ENCODE measurements around the gene FAM234B. TPM values are rescaled to one million over a fixed set of nuclear protein-coding genes. Genes with fewer than 3 reads are reported as not detected.

FAM234B gene
- total and polyA plus RNA-seq, 11 donors: 1.2 to 3.5 (median 2.5) TPM

DNA sequence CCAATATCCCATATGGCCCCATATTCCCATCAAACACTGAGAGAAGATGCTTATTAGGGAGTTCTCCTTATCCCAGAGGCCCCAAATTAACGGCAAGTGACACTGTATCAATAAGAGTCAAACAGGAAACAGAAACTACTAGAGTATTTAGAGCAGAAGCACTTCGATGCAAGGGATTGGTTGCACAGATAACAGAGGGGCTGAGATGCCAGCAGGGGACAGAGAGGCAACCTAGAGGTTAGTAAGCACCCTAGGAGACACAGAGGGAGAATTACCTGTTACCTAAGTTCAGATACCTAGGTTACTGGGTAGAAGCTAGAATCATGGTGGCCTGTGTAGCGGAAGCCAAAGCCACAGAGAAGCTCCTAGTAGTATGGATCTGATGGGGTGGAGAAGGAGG lies 47.0 kb upstream of the FAM234B start:
- no peak for TF ChIP-seq POLR2A (IDR thresholded peaks at IDR 0.05)
- DNase-seq: no peak
- H3K36me3 ChIP-seq: peaks cover 0 to 3% (median 0%) of the 10 kb centered on the region in 9 donors
- no peak overlapping the region for H3K27ac ChIP-seq
- H3K27me3 ChIP-seq: no peaks in the 10 kb centered on the region
- intact Hi-C loops (cut with DNase I): loop anchor here in 2 of 10 donors (5.0 kb wide), 2 partner anchors 45 to 235 kb away; partner anchors contain the start of gene FAM234B (in 1 of the 2)
- H3K9me3 ChIP-seq: no peaks in the 10 kb centered on the region
- 40 to 45% (median 43%) methylated on average over 3 of the region's 3 CpGs for WGBS, 4 donors
- ATAC-seq: no peak
- peak overlapping the region in 1 of 12 donors; percentile 14 for H3K4me3 ChIP-seq
- H3K4me1 ChIP-seq: peaks cover 0 to 59% (median 21%) of the 10 kb centered on the region in 12 donors

DNA sequence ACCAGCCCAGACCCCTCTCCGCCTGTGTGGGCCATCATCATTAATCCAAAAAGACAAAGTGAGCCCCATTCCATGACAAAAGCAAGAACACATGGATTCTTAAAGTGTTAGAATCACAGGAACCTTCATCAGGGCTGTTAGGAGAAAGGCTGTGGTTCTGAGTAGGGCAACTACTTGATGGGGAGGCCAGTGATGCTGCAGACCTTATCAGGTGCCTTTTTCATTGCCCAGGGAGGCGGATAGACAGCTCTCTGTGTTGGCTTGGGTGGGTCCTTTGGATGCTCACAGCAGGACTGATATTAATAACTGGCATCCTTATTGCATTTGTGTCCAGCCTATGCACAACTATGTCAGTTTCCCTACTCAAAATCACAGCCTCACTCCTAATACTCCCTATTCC lies 46.4 kb upstream of the FAM234B start:
- Histone ChIP-seq H3K27me3 (no peaks in the 10 kb centered on the region), H3K36me3 (peaks cover 0 to 3% (median 0%) of the 10 kb centered on the region in 9 donors), H3K4me3 (no peak overlapping the region), H3K27ac (no peak overlapping the region), H3K4me1 (peaks cover 0 to 61% (median 19%) of the 10 kb centered on the region in 12 donors), H3K9me3 (no peaks in the 10 kb centered on the region)
- intact Hi-C loops (cut with DNase I): loop anchor here in 2 of 10 donors (5.0 kb wide), 2 partner anchors 45 to 235 kb away; partner anchors contain the start of gene FAM234B (in 1 of the 2)
- 71 to 97% (median 87%) methylated on average over 2 of the region's 2 CpGs for WGBS, 4 donors
- no peak for TF ChIP-seq POLR2A (IDR thresholded peaks at IDR 0.05)
- TF ChIP-seq, protein P1, sequence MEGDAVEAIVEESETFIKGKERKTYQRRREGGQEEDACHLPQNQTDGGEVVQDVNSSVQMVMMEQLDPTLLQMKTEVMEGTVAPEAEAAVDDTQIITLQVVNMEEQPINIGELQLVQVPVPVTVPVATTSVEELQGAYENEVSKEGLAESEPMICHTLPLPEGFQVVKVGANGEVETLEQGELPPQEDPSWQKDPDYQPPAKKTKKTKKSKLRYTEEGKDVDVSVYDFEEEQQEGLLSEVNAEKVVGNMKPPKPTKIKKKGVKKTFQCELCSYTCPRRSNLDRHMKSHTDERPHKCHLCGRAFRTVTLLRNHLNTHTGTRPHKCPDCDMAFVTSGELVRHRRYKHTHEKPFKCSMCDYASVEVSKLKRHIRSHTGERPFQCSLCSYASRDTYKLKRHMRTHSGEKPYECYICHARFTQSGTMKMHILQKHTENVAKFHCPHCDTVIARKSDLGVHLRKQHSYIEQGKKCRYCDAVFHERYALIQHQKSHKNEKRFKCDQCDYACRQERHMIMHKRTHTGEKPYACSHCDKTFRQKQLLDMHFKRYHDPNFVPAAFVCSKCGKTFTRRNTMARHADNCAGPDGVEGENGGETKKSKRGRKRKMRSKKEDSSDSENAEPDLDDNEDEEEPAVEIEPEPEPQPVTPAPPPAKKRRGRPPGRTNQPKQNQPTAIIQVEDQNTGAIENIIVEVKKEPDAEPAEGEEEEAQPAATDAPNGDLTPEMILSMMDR (IDR thresholded peaks at IDR 0.05): no peak
- DNase-seq: no peak
- no peak for ATAC-seq

DNA sequence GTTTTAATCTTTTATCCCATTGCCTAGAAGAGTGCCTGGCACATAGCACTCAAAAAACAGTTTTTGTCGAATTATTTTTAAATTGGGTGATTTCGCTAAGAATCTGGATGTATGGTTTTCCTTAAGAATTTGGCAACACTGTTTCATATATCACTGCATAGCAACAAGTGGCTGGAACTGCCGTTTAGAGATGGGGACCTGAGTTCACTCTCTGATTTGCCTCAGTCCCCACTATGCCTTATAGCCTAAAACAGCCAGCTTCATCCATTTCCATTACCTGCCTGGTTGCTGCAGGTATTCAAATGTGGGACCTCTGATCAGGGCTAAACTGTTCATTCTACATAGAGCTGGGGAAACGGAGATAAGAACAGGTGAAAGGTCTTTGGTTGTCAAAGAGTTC lies 45.9 kb upstream of the FAM234B start:
- TF ChIP-seq POLR2A (IDR thresholded peaks at IDR 0.05): no peak
- TF ChIP-seq, protein P1 (IDR thresholded peaks at IDR 0.05): no peak
- H3K9me3 ChIP-seq: no peaks in the 10 kb centered on the region
- peaks cover 0 to 56% (median 19%) of the 10 kb centered on the region in 12 donors for H3K4me1 ChIP-seq
- no peak overlapping the region for H3K27ac ChIP-seq
- WGBS, 4 donors: 87 to 93% (median 90%) methylated on average over 4 of the region's 4 CpGs
- no peaks in the 10 kb centered on the region for H3K27me3 ChIP-seq
- peaks cover 0 to 3% (median 0%) of the 10 kb centered on the region in 9 donors for H3K36me3 ChIP-seq
- DNase-seq (no peak), ATAC-seq (no peak)
- H3K4me3 ChIP-seq: peak overlapping the region in 4 of 12 donors; percentile 83 to 94 (median 86)
- intact Hi-C loops (cut with DNase I): loop anchor here in 2 of 10 donors (5.0 kb wide), 2 partner anchors 44 to 234 kb away; partner anchors contain the start of gene FAM234B (in 1 of the 2)

DNA sequence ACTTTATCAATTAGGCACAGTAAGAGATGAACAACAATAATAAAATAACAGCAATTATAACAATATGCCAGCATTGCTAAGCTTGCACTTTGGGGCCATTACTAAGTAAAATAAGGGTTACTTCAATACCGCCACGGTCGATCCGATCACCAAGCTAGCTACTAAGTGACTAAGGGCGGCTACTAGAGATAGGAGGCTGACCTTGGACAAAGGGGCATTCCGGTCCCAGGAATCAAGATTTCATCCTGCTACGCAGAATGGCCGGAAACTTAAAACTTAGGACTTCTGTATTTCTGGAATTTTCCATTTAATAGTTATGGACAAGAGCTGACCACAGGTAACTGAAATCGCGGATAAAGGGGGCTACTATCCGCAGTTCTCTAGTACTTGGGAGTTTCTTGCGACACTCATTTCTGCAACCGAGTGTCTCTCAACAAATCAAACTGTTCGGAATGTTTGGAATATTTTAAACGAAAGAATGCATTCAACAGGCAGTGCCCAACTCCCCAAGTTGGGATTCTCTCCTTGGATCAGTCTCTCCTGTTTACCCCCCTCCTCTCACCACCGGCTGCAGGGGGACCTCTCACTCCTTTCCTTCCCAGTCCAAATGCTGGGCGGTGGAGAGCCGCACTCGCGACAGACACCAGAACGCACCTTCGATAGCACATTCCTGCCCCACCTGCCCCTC lies 44.8 kb upstream of the FAM234B start:
- H3K27me3 ChIP-seq: no peaks in the 10 kb centered on the region
- peaks cover 0 to 64% (median 19%) of the 10 kb centered on the region in 12 donors for H3K4me1 ChIP-seq
- peak overlapping the region in 11 of 12 donors; percentile 64 to 97 (median 77) for H3K27ac ChIP-seq
- H3K9me3 ChIP-seq: no peaks in the 10 kb centered on the region
- whole genome bisulfite sequencing, 4 donors: 11 to 12% (median 12%) methylated on average over 22 of the region's 22 CpGs
- no peak for TF ChIP-seq POLR2A (IDR thresholded peaks at IDR 0.05)
- TF ChIP-seq, protein P1 (IDR thresholded peaks at IDR 0.05): no peak
- H3K36me3 ChIP-seq: no peaks in the 10 kb centered on the region
- intact Hi-C loops (cut with DNase I): loop anchor here in 2 of 10 donors (5.0 kb wide), 2 partner anchors 43 to 233 kb away; partner anchors contain the start of gene FAM234B (in 1 of the 2)
- ATAC-seq (peak in 2 of 4 donors; percentile 1 to 4), DNase-seq (peak in 1 of 5 donors; percentile 22)
- H3K4me3 ChIP-seq: peak overlapping the region; percentile 65 to 94 (median 87)
